GM19035 (cell line): ENCODE results near the gene ZNF577.

Source experiments
- ATAC-seq: cut with Tn5 transposase; IDR thresholded peaks from one replicate; pipeline ENCODE4 v1.9.1; 2021; ENCODE audit not compliant: unreplicated experiment

ZNF577 gene

GRCh38 chr19:51873097-51873496 lies 14.7 kb downstream of the ZNF577 start:
- no peak for ATAC-seq

- ATAC-seq: no peak
These were observed 25.7 kb downstream of the ZNF577 start for GRCh38 chr19:51861870-51862622.

GRCh38 chr19:51837145-51837544 lies 50.6 kb downstream of the ZNF577 start:
- ATAC-seq: no peak

GRCh38 chr19:51830274-51830673 lies 57.5 kb downstream of the ZNF577 start:
- no peak for ATAC-seq

GRCh38 chr19:51824281-51825005 lies 63.3 kb downstream of the ZNF577 start:
- no peak for ATAC-seq

GRCh38 chr19:51822946-51823345 lies 64.8 kb downstream of the ZNF577 start:
- ATAC-seq: no peak

- ATAC-seq: no peak
These were observed 65.4 kb downstream of the ZNF577 start for GRCh38 chr19:51822325-51822724.

- no peak for ATAC-seq
These were observed 65.8 kb downstream of the ZNF577 start for GRCh38 chr19:51821921-51822320.

GRCh38 chr19:51821456-51821855 lies 66.3 kb downstream of the ZNF577 start:
- no peak for ATAC-seq
